ENCODE data around the gene UNC93A. TPM values are rescaled to one million over a fixed set of nuclear protein-coding genes. Genes with fewer than 3 reads are reported as not detected.

The UNC93A gene
- total RNA-seq, 1 experiment from 2014 or later: not detected

DNA sequence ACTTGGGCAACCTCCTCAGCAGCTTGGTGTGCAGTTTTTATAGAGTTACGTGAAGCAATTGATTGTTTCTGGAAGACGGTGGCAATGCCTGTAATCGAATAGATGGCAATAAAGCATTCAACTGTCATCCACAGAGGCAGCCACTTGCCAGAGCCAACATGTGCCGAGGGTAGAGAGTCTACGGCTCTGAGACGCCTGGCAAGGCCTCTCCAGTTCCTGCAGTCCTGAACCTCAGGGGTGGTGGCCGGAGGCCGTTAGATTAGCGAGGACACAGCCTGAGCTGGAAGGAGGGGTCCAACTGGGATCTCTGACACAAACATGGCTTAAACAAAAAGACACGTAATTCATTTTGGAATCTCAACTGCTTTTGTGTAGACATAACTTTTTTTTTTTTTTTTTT lies 33.0 kb downstream of the UNC93A start:
- no peak for DNase-seq (ENCODE audit: low spot score)
- Histone ChIP-seq H3K9me3 (ENCODE audit: low read depth, low read length, poor library complexity, severe bottlenecking) (no peaks in the 10 kb centered on the region), H3K27ac (ENCODE audit: low read depth, low read length, poor library complexity, severe bottlenecking) (no peak overlapping the region), H3K27me3 (replicated peaks; ENCODE audit: insufficient read depth, low read depth, low read length, poor library complexity) (no peaks in the 10 kb centered on the region), H3K36me3 (ENCODE audit: insufficient read depth, low read length, poor library complexity, severe bottlenecking) (no peaks in the 10 kb centered on the region), H3K4me3 (ENCODE audit: low read depth, low read length, poor library complexity, severe bottlenecking) (no peak overlapping the region), H3K4me1 (ENCODE audit: insufficient read depth, low read length, poor library complexity, severe bottlenecking) (no peaks in the 10 kb centered on the region)
- TF ChIP-seq, protein P1, sequence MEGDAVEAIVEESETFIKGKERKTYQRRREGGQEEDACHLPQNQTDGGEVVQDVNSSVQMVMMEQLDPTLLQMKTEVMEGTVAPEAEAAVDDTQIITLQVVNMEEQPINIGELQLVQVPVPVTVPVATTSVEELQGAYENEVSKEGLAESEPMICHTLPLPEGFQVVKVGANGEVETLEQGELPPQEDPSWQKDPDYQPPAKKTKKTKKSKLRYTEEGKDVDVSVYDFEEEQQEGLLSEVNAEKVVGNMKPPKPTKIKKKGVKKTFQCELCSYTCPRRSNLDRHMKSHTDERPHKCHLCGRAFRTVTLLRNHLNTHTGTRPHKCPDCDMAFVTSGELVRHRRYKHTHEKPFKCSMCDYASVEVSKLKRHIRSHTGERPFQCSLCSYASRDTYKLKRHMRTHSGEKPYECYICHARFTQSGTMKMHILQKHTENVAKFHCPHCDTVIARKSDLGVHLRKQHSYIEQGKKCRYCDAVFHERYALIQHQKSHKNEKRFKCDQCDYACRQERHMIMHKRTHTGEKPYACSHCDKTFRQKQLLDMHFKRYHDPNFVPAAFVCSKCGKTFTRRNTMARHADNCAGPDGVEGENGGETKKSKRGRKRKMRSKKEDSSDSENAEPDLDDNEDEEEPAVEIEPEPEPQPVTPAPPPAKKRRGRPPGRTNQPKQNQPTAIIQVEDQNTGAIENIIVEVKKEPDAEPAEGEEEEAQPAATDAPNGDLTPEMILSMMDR (conservative IDR thresholded peaks at IDR 0.05; ENCODE audit: low read depth, low read length): no peak
- TF ChIP-seq EZH2 (IDR thresholded peaks at IDR 0.05; ENCODE audit: borderline replicate concordance, low read depth, low read length, poor library complexity, severe bottlenecking): no peak
- intact Hi-C loops (cut with micrococcal nuclease; ENCODE audit: unreplicated experiment): no loop called here
- ChIA-PET CTCF (no interaction called here), POLR2A (ENCODE audit: low non-redundant PET) (no interaction called here)
- no TSS peak for BruUV-seq (replicated peaks)

DNA sequence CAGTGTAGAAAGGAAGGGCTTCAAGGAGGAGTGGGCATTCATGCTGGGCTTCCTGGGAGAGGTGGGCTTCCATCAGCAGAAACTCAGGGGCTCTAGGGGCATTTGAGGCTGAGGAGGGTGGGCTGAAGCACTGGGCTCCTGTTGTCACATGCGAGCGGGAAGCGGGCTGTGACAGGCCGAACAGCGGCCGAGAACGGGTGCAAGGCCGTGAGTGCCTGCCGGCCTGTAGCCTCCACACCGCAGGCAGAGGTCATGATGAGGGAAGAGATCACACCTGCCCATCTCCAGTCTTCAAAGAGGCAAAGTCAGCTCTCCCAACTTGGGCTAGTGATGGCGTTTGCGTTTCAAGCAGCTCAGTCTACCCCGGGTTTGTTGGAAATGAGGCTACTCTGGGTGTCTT lies 34.7 kb downstream of the UNC93A start:
- BruUV-seq (replicated peaks): no TSS peak
- Histone ChIP-seq H3K4me1 (ENCODE audit: insufficient read depth, low read length, poor library complexity, severe bottlenecking) (no peaks in the 10 kb centered on the region), H3K27me3 (replicated peaks; ENCODE audit: insufficient read depth, low read depth, low read length, poor library complexity) (no peaks in the 10 kb centered on the region), H3K9me3 (ENCODE audit: low read depth, low read length, poor library complexity, severe bottlenecking) (no peaks in the 10 kb centered on the region), H3K36me3 (ENCODE audit: insufficient read depth, low read length, poor library complexity, severe bottlenecking) (no peaks in the 10 kb centered on the region), H3K27ac (ENCODE audit: low read depth, low read length, poor library complexity, severe bottlenecking) (no peak overlapping the region), H3K4me3 (ENCODE audit: low read depth, low read length, poor library complexity, severe bottlenecking) (no peak overlapping the region)
- no peak for DNase-seq (ENCODE audit: low spot score)
- intact Hi-C loops (cut with micrococcal nuclease; ENCODE audit: unreplicated experiment): no loop called here
- TF ChIP-seq, protein P1 (conservative IDR thresholded peaks at IDR 0.05; ENCODE audit: low read depth, low read length): no peak
- no peak for TF ChIP-seq EZH2 (IDR thresholded peaks at IDR 0.05; ENCODE audit: borderline replicate concordance, low read depth, low read length, poor library complexity, severe bottlenecking)
- CTCF ChIA-PET: no interaction called here
- POLR2A ChIA-PET (ENCODE audit: low non-redundant PET): no interaction called here

DNA sequence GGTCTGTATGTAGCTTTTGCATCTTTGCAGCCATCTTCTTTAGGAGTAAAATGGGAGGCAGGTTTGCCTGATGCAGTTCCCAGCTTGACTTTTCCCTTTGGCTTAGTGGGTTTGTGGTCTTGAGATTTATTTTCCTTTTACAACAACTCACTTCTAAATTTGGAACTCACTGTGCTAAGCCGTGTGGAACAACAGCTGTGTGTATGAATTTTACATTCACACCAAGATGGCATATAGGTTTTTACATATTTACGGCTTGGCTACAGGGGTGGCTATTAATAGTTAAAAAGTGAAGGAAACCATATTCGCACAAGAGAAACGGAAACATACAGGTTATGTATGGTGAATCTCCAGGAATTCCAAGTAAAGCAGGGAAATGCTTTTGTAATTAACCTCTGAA lies 36.3 kb downstream of the UNC93A start:
- no peak for DNase-seq (ENCODE audit: low spot score)
- Histone ChIP-seq H3K27me3 (replicated peaks; ENCODE audit: insufficient read depth, low read depth, low read length, poor library complexity) (no peaks in the 10 kb centered on the region), H3K4me1 (ENCODE audit: insufficient read depth, low read length, poor library complexity, severe bottlenecking) (no peaks in the 10 kb centered on the region), H3K9me3 (ENCODE audit: low read depth, low read length, poor library complexity, severe bottlenecking) (no peaks in the 10 kb centered on the region), H3K4me3 (ENCODE audit: low read depth, low read length, poor library complexity, severe bottlenecking) (no peak overlapping the region), H3K36me3 (ENCODE audit: insufficient read depth, low read length, poor library complexity, severe bottlenecking) (no peaks in the 10 kb centered on the region), H3K27ac (ENCODE audit: low read depth, low read length, poor library complexity, severe bottlenecking) (no peak overlapping the region)
- BruUV-seq (replicated peaks): no TSS peak
- intact Hi-C loops (cut with micrococcal nuclease; ENCODE audit: unreplicated experiment): no loop called here
- POLR2A ChIA-PET (ENCODE audit: low non-redundant PET): no interaction called here
- TF ChIP-seq, protein P1 (conservative IDR thresholded peaks at IDR 0.05; ENCODE audit: low read depth, low read length): no peak
- TF ChIP-seq EZH2 (IDR thresholded peaks at IDR 0.05; ENCODE audit: borderline replicate concordance, low read depth, low read length, poor library complexity, severe bottlenecking): no peak
- CTCF ChIA-PET: no interaction called here

All from A673 (cell line).